Mesenchymal stem cell (in vitro differentiated cells and primary cell): ENCODE measurements around the gene SRSF12.

Source experiments
- DNase-seq: peaks from one replicate; pipeline ENCODE4 v3.0.0-alpha.2; 2013
- H2AFZ ChIP-seq: one replicate; pipeline ENCODE4 v1.6.1; 2013; ENCODE audit warnings: low read depth, mild to moderate bottlenecking, control low read depth, inconsistent platforms, low read length, moderate library complexity
- H2AK5ac ChIP-seq: 2 replicates; pipeline ENCODE4 v1.6.1; 2013; ENCODE audit warnings: low read length, moderate library complexity, mild to moderate bottlenecking, inconsistent platforms; ENCODE audit not compliant: severe bottlenecking
- H2BK120ac ChIP-seq: one replicate; pipeline ENCODE4 v1.6.1; 2013; ENCODE audit warnings: low read depth, mild to moderate bottlenecking, inconsistent platforms, low read length, moderate library complexity
- H2BK12ac ChIP-seq, 2 experiments: one replicate each; pipeline ENCODE4 v1.6.1; 2013; ENCODE audit warnings: inconsistent platforms in 2 of 2, low read length in 2 of 2, mild to moderate bottlenecking in 2 of 2, moderate library complexity in 2 of 2, control low read depth in 1 of 2
- H2BK15ac ChIP-seq: one replicate; pipeline ENCODE4 v1.6.1; 2013; ENCODE audit warnings: mild to moderate bottlenecking, low read depth, inconsistent platforms; ENCODE audit not compliant: poor library complexity, severe bottlenecking
- H2BK5ac ChIP-seq: 2 replicates; pipeline ENCODE4 v1.6.1; 2013; ENCODE audit warnings: low read depth, mild to moderate bottlenecking, low read length, control low read depth, inconsistent platforms; ENCODE audit not compliant: poor library complexity, severe bottlenecking
- H3K14ac ChIP-seq, 2 experiments: one replicate each; pipeline ENCODE4 v1.6.1; 2013; ENCODE audit warnings: inconsistent platforms in 2 of 2, low read length in 2 of 2, control low read depth in 1 of 2, mild to moderate bottlenecking in 1 of 2, moderate library complexity in 1 of 2
- H3K18ac ChIP-seq, 2 experiments: one replicate each; pipeline ENCODE4 v1.6.1; 2013; ENCODE audit warnings: inconsistent platforms in 2 of 2, low read length in 2 of 2, control low read depth in 1 of 2, low read depth in 1 of 2, mild to moderate bottlenecking in 1 of 2
- H3K23ac ChIP-seq, 2 experiments: one replicate each; pipeline ENCODE4 v1.6.1; 2013; ENCODE audit warnings: inconsistent platforms in 2 of 2, low read length in 2 of 2, mild to moderate bottlenecking in 2 of 2, moderate library complexity in 2 of 2, control low read depth in 1 of 2
- H3K27ac ChIP-seq: 2 replicates; pipeline ENCODE4 v1.5.1; 2013; ENCODE audit warnings: mild to moderate bottlenecking, moderate library complexity, low read length, control low read depth, inconsistent platforms; ENCODE audit not compliant: poor library complexity, severe bottlenecking
- H3K27me3 ChIP-seq, 2 experiments: 2 replicates each; pipeline versions ENCODE4 v1.6.1 to v1.7.0; 2013; ENCODE audit warnings: low read length in 2 of 2, mild to moderate bottlenecking in 2 of 2, moderate library complexity in 2 of 2, control low read depth in 1 of 2, inconsistent platforms in 1 of 2; ENCODE audit not compliant: control insufficient read depth in 1 of 2, insufficient read depth in 1 of 2
- H3K36me3 ChIP-seq, 2 experiments: 2 replicates each; pipeline versions ENCODE4 v1.6.1 to v1.7.0; 2013; ENCODE audit warnings: low read length in 2 of 2, control low read depth in 1 of 2, inconsistent platforms in 1 of 2, low read depth in 1 of 2, mild to moderate bottlenecking in 1 of 2; ENCODE audit not compliant: insufficient read depth in 2 of 2, control insufficient read depth in 1 of 2
- H3K4ac ChIP-seq, 2 experiments: one replicate each; pipeline ENCODE4 v1.6.1; 2013; ENCODE audit warnings: inconsistent platforms in 2 of 2, low read length in 2 of 2, mild to moderate bottlenecking in 2 of 2, moderate library complexity in 2 of 2, control low read depth in 1 of 2, low read depth in 1 of 2
- H3K4me1 ChIP-seq: 2 replicates; pipeline ENCODE4 v1.6.1; 2013; ENCODE audit warnings: low read depth, low read length, control low read depth; ENCODE audit not compliant: control insufficient read depth, insufficient read depth
- H3K4me2 ChIP-seq: 2 replicates; pipeline ENCODE4 v1.6.1; 2013; ENCODE audit warnings: low read length, mild to moderate bottlenecking, inconsistent platforms; ENCODE audit not compliant: poor library complexity, severe bottlenecking
- H3K4me3 ChIP-seq, 2 experiments: 2 replicates each; pipeline versions ENCODE4 v1.5.1 to v1.7.0; 2013; ENCODE audit warnings: low read length in 2 of 2, mild to moderate bottlenecking in 2 of 2, control low read depth in 1 of 2, low read depth in 1 of 2; ENCODE audit not compliant: insufficient read depth in 1 of 2
- H3K79me1 ChIP-seq: replicated peaks from 2 replicates; pipeline ENCODE4 v1.6.1; 2013; ENCODE audit warnings: mild to moderate bottlenecking, control low read depth, low read length, inconsistent platforms; ENCODE audit not compliant: poor library complexity, severe bottlenecking
- H3K9ac ChIP-seq: 2 replicates; pipeline ENCODE4 v1.7.0; 2013; ENCODE audit warnings: mild to moderate bottlenecking, low read length, moderate library complexity
- H3K9me3 ChIP-seq: 2 replicates; pipeline ENCODE4 v1.7.0; 2013; ENCODE audit warnings: mild to moderate bottlenecking, low read length; ENCODE audit not compliant: control insufficient read depth
- H4K8ac ChIP-seq: one replicate; pipeline ENCODE4 v1.6.1; 2013; ENCODE audit warnings: inconsistent platforms, mild to moderate bottlenecking, low read length, moderate library complexity
- H4K91ac ChIP-seq: one replicate; pipeline ENCODE4 v1.6.1; 2013; ENCODE audit warnings: mild to moderate bottlenecking, low read length, inconsistent platforms
- WGBS: methylation state at CpG from one replicate; pipeline ENCODE4 v1.1.7; 2013; ENCODE audit warnings: mixed read lengths; 5-methylcytosine and 5-hydroxymethylcytosine counted together

Gene SRSF12

DNA sequence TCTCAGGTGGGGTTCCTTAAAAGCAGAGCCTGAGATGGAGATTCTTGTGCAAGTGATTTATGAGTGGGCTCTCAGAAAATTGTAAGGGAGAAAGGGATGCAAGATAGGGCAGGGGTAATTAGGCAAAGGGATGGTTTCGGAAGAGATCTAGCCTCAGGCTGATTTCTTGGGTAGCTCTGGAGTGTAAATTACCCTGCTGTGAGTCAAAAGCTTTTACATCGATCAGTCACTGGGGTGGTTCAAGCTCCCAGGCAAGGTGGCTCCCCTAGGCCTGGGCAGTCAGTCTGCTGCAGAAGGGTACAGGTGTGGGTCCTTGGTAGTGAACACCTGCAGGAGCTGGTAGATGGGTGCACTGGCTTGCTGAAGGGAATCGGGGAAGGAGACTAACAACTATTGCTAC is 16.9 kb upstream of the SRSF12 start:
- Histone ChIP-seq H3K18ac (no peak overlapping the region), H3K27me3 (no peaks in the 10 kb centered on the region), H3K4ac (no peak overlapping the region), H2AFZ (no peak overlapping the region), H2BK12ac (no peak overlapping the region), H3K27ac (no peak overlapping the region), H2BK120ac (no peak overlapping the region), H3K4me2 (no peak overlapping the region), H3K9me3 (no peaks in the 10 kb centered on the region), H2BK5ac (no peak overlapping the region), H3K23ac (no peak overlapping the region), H3K79me1 (no peaks in the 10 kb centered on the region), H2AK5ac (no peak overlapping the region), H3K14ac (no peak overlapping the region), H2BK15ac (no peak overlapping the region), H3K36me3 (no peaks in the 10 kb centered on the region), H4K91ac (no peak overlapping the region), H3K4me3 (no peak overlapping the region), H3K4me1 (peaks cover 5% of the 10 kb centered on the region), H3K9ac (no peak overlapping the region), H4K8ac (no peak overlapping the region)
- WGBS: 57% methylated on average over 2 of the region's 3 CpGs
- DNase-seq: no peak

DNA sequence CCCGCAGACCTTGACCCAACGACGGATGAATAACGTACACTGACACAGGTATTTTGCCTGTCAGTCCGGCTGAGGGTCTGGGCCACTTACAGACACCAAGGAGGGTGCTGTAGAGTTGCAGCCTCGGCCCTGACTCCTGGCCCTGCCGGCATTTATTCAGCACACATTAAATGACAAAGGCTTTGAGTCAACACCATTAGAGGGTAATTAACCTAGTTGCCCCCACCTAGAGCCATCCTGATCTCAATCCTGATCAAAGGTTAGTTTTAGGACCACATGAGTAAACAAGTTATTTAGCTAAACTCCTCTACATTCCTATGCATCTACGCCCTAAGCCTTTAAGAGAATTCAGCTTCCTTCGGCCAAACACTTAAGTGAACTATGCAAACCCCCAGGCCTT is 16.1 kb upstream of the SRSF12 start:
- Histone ChIP-seq H3K4ac (no peak overlapping the region), H3K9ac (no peak overlapping the region), H2BK15ac (no peak overlapping the region), H2AFZ (no peak overlapping the region), H3K27ac (no peak overlapping the region), H3K4me2 (no peak overlapping the region), H2BK120ac (no peak overlapping the region), H3K4me1 (no peaks in the 10 kb centered on the region), H3K14ac (peak overlapping the region in 1 of 2 experiments; percentile 83), H3K23ac (no peak overlapping the region), H3K27me3 (no peaks in the 10 kb centered on the region), H3K18ac (no peak overlapping the region), H3K4me3 (no peak overlapping the region), H4K8ac (no peak overlapping the region), H2BK12ac (no peak overlapping the region), H2AK5ac (no peak overlapping the region), H3K36me3 (no peaks in the 10 kb centered on the region), H4K91ac (no peak overlapping the region), H3K79me1 (peaks cover 2% of the 10 kb centered on the region), H3K9me3 (peaks cover 2% of the 10 kb centered on the region), H2BK5ac (no peak overlapping the region)
- no peak for DNase-seq
- 75% methylated on average over 9 of the region's 9 CpGs for WGBS

DNA sequence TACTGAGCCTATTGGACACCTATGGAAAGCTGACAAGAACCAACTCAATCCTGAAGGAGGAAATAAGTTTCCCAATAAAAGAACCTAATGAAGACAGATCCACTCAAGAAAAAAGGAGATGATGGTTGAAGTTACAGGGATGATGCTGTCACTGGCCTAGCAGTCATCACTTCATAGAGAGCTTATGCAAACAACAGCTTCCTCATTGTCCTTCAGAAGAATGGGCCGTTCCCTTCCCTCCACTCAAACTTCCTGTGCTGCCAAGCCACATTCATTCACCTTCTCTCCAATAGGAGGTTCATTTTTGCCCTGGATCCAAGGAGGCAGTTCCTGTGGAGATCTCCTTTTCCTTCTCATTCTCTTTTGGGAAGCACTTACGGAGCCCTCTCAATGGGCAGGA is 14.2 kb upstream of the SRSF12 start:
- no peak overlapping the region for H2BK12ac ChIP-seq
- no peaks in the 10 kb centered on the region for H3K36me3 ChIP-seq
- WGBS: 89% methylated on average over 2 of the region's 2 CpGs
- H3K4me1 ChIP-seq: no peaks in the 10 kb centered on the region
- H3K4ac ChIP-seq: no peak overlapping the region
- no peak overlapping the region for H4K8ac ChIP-seq
- DNase-seq: no peak
- H3K23ac ChIP-seq: no peak overlapping the region
- no peak overlapping the region for H2AK5ac ChIP-seq
- H3K18ac ChIP-seq: no peak overlapping the region
- H2BK120ac ChIP-seq: no peak overlapping the region
- no peak overlapping the region for H3K14ac ChIP-seq
- no peak overlapping the region for H3K4me3 ChIP-seq
- no peak overlapping the region for H3K27ac ChIP-seq
- H4K91ac ChIP-seq: no peak overlapping the region
- H2BK15ac ChIP-seq: no peak overlapping the region
- no peak overlapping the region for H3K9ac ChIP-seq
- no peak overlapping the region for H2AFZ ChIP-seq
- H2BK5ac ChIP-seq: no peak overlapping the region
- no peak overlapping the region for H3K4me2 ChIP-seq
- H3K79me1 ChIP-seq: peaks cover 2% of the 10 kb centered on the region
- H3K9me3 ChIP-seq: peaks cover 5% of the 10 kb centered on the region
- H3K27me3 ChIP-seq: no peaks in the 10 kb centered on the region

DNA sequence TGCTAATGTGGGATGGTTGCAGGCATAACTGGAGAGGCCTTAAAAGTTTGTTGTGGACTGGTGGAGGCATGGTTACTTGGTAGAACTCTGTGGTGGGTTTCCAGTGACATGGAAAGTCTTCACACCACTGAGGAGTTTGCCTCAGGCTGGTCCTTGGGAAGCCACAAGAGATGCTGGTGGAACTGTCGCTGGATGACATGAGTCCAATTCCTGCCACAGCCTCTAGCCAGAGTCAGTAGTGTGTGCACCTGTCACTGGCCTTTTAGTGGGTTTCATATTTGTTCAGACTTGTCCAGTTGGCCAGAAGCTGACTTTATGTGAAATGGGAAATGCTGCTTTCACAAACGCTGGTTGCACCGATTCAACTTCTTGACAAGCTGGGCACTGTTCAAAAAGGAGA is 13.7 kb upstream of the SRSF12 start:
- Histone ChIP-seq H4K8ac (no peak overlapping the region), H2AFZ (no peak overlapping the region), H3K79me1 (peaks cover 2% of the 10 kb centered on the region), H3K23ac (no peak overlapping the region), H3K27ac (no peak overlapping the region), H3K36me3 (no peaks in the 10 kb centered on the region), H3K9me3 (peaks cover 5% of the 10 kb centered on the region), H4K91ac (no peak overlapping the region), H2AK5ac (no peak overlapping the region), H3K18ac (no peak overlapping the region), H3K14ac (no peak overlapping the region), H2BK120ac (no peak overlapping the region), H3K9ac (no peak overlapping the region), H3K4ac (no peak overlapping the region), H3K4me1 (no peaks in the 10 kb centered on the region), H2BK5ac (no peak overlapping the region), H2BK12ac (no peak overlapping the region), H3K27me3 (no peaks in the 10 kb centered on the region), H2BK15ac (no peak overlapping the region), H3K4me2 (no peak overlapping the region), H3K4me3 (no peak overlapping the region)
- no peak for DNase-seq
- 97% methylated on average over 3 of the region's 3 CpGs for WGBS
